Measurements from ENCODE around the gene DNAJC5. TPM values are rescaled to one million over a fixed set of nuclear protein-coding genes. Genes with fewer than 3 reads are reported as not detected.

DNAJC5 gene
- total RNA-seq, 1 experiment from 2014 or later: 124 TPM

DNA sequence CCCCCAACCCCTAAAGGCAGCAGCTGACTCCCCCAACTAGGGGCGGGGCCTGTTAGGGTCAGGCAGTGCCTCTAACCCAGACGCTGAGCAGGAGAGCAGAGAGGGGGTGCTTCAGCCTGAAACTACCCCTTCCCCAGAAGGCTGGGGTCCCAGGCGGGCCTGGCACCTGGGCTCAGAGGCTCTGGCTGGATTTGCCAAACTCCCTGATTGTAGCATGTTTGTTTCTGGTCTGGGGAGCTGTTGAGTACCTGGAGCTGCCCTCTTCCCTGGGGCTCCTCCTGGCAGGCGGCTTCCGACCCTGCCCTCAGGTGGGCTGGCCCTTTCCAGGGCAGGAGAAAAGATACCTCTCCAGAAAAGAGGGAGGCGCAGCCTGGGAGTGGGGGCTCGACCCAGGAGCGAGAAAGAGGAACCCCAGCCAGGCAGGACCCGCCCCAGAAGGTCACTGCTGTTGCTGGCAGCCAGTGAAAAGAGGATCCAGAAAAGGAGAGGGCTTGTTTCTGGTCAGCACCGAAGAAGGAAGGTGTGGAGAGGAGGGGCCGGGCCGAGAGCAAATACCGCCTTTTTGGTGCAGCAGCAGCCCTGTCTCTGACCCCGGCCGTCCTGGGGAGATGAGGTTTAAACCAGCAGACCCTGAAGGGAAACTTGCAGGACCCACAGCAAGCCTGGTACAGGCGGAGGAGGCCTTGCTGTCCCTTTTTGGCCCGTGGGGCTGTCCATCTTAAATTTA lies 34.4 kb upstream of the DNAJC5 start:
- BruUV-seq (replicated peaks): no TSS peak

DNA sequence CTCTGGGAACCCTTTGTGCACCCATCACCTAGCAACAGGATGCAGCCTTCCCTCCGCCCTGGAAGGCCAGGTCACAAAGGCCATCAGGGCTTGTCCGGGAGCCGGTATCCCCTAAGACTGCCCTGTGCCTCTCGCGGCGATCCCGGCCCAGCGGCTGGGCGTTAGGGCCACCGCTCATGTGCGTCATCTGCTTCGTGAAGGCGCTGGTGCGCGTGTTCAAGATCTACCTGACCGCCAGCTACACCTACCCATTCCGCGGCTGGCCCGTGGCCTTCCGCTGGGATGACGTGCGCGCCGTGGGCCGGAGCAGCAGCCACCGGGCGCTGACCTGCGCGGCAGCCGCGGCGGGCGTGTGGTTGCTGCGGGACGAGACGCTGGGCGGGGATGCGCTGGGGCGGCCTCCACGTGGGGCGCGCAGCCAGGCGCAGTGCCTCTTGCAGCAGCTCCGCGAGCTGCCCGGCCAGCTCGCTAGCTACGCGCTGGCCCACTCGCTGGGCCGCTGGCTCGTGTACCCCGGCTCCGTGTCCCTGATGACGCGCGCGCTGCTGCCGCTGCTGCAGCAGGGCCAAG lies 33.5 kb upstream of the DNAJC5 start, which contains the start of gene ABHD16B:
Gene ABHD16B, plus strand, starts transcription at position 134 of the 570 bp plus-strand sequence. Its CDS starts 43 bp downstream, at position 177.
- TF ChIP-seq, protein P1, sequence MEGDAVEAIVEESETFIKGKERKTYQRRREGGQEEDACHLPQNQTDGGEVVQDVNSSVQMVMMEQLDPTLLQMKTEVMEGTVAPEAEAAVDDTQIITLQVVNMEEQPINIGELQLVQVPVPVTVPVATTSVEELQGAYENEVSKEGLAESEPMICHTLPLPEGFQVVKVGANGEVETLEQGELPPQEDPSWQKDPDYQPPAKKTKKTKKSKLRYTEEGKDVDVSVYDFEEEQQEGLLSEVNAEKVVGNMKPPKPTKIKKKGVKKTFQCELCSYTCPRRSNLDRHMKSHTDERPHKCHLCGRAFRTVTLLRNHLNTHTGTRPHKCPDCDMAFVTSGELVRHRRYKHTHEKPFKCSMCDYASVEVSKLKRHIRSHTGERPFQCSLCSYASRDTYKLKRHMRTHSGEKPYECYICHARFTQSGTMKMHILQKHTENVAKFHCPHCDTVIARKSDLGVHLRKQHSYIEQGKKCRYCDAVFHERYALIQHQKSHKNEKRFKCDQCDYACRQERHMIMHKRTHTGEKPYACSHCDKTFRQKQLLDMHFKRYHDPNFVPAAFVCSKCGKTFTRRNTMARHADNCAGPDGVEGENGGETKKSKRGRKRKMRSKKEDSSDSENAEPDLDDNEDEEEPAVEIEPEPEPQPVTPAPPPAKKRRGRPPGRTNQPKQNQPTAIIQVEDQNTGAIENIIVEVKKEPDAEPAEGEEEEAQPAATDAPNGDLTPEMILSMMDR (IDR thresholded peaks at IDR 0.05; ENCODE audit: insufficient read depth in 1 of 2, low read depth in 1 of 2, low read length in 1 of 2, severe bottlenecking in 1 of 2, unreplicated experiment in 1 of 2): no peak

More for the DNA sequence above, 34.4 kb upstream of the DNAJC5 start:
- ChIA-PET POLR2A (no interaction called here), CTCF (no interaction called here)
- no peak overlapping the region for H3K4me3 ChIP-seq (ENCODE audit: low read depth, low read length)
- H3K9me3 Mint-ChIP-seq (ENCODE audit: unreplicated experiment): no peaks in the 10 kb centered on the region
- H3K9me3 ChIP-seq: no peaks in the 10 kb centered on the region
- H3K27me3 ChIP-seq (replicated peaks; ENCODE audit: control insufficient read depth, insufficient read depth, low read length): no peaks in the 10 kb centered on the region
- H3K27me3 Mint-ChIP-seq (ENCODE audit: insufficient read depth, unreplicated experiment): no peaks in the 10 kb centered on the region
- H3K4me3 Mint-ChIP-seq (ENCODE audit: unreplicated experiment): no peak overlapping the region
- DNase-seq: peak in 1 of 2 experiments; percentile 48
- H3K27ac Mint-ChIP-seq (ENCODE audit: unreplicated experiment): peak overlapping the region; percentile 14
- peaks cover 23% of the 10 kb centered on the region for H3K4me1 ChIP-seq
- peaks cover 79% of the 10 kb centered on the region for H3K36me3 Mint-ChIP-seq (ENCODE audit: insufficient read depth, unreplicated experiment)
- TF ChIP-seq, protein P1 (IDR thresholded peaks at IDR 0.05; ENCODE audit: insufficient read depth in 1 of 2, low read depth in 1 of 2, low read length in 1 of 2, severe bottlenecking in 1 of 2, unreplicated experiment in 1 of 2): no peak
- peaks cover 16% of the 10 kb centered on the region for H3K4me1 Mint-ChIP-seq (ENCODE audit: low read depth, unreplicated experiment)
- peaks cover 5% of the 10 kb centered on the region for H3K36me3 ChIP-seq (ENCODE audit: control insufficient read depth, insufficient read depth, low read length)
- intact Hi-C loops (cut with micrococcal nuclease; ENCODE audit: unreplicated experiment): loop anchor here (10.0 kb wide), 1 partner anchor 236 kb away; the partner anchor contains the start of gene GMEB2

DNA sequence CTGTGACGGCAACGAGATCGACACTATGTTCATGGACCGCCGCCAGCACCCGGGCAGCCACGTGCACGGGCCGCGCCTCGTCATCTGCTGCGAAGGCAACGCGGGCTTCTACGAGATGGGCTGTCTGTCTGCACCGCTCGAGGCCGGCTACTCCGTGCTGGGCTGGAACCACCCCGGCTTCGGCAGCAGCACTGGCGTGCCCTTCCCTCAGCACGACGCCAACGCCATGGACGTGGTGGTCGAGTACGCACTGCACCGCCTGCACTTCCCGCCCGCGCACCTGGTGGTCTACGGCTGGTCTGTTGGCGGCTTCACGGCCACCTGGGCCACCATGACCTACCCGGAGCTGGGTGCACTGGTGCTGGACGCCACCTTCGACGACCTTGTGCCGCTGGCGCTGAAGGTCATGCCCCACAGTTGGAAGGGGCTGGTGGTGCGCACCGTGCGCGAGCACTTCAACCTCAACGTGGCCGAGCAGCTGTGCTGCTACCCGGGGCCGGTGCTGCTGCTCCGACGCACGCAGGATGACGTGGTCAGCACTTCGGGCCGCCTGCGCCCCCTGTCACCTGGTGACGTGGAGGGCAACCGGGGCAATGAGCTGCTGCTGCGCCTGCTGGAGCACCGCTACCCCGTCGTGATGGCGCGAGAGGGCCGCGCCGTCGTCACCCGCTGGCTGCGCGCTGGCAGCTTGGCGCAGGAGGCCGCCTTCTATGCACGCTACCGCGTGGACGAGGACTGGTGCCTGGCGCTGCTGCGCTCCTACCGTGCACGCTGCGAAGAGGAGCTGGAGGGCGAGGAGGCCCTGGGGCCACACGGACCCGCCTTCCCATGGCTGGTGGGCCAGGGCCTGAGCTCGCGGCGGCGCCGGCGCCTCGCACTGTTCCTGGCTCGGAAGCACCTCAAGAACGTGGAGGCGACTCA lies 32.7 kb upstream of the DNAJC5 start:
- intact Hi-C loops (cut with micrococcal nuclease; ENCODE audit: unreplicated experiment): loop anchor here (10.0 kb wide), 1 partner anchor 237 kb away; the partner anchor contains the start of gene GMEB2
- Mint-ChIP-seq H3K4me1 (ENCODE audit: low read depth, unreplicated experiment) (peaks cover 16% of the 10 kb centered on the region), H3K27ac (ENCODE audit: unreplicated experiment) (no peak overlapping the region), H3K9me3 (ENCODE audit: unreplicated experiment) (no peaks in the 10 kb centered on the region), H3K27me3 (ENCODE audit: insufficient read depth, unreplicated experiment) (no peaks in the 10 kb centered on the region), H3K4me3 (ENCODE audit: unreplicated experiment) (no peak overlapping the region), H3K36me3 (ENCODE audit: insufficient read depth, unreplicated experiment) (peaks cover 78% of the 10 kb centered on the region)
- no peak overlapping the region for H3K4me3 ChIP-seq (ENCODE audit: low read depth, low read length)
- no peaks in the 10 kb centered on the region for H3K27me3 ChIP-seq (replicated peaks; ENCODE audit: control insufficient read depth, insufficient read depth, low read length)
- no TSS peak for BruUV-seq (replicated peaks)
- TF ChIP-seq, protein P1 (IDR thresholded peaks at IDR 0.05; ENCODE audit: insufficient read depth in 1 of 2, low read depth in 1 of 2, low read length in 1 of 2, severe bottlenecking in 1 of 2, unreplicated experiment in 1 of 2): no peak
- no peaks in the 10 kb centered on the region for H3K9me3 ChIP-seq
- peaks cover 28% of the 10 kb centered on the region for H3K4me1 ChIP-seq
- H3K36me3 ChIP-seq (ENCODE audit: control insufficient read depth, insufficient read depth, low read length): peaks cover 5% of the 10 kb centered on the region
- POLR2A ChIA-PET: no interaction called here
- DNase-seq: peak in 1 of 2 experiments; percentile 51
- CTCF ChIA-PET: interaction anchor here (0.6 kb wide), 1 partner anchor 228 kb away, joined by 3 read pairs; no protein-coding TSS in a partner anchor

More for the DNA sequence above, 33.5 kb upstream of the DNAJC5 start, which contains the start of gene ABHD16B:
- CTCF ChIA-PET: no interaction called here
- Histone ChIP-seq H3K27me3 (replicated peaks; ENCODE audit: control insufficient read depth, insufficient read depth, low read length) (no peaks in the 10 kb centered on the region), H3K4me3 (ENCODE audit: low read depth, low read length) (no peak within 1 kb of the TSS), H3K9me3 (no peaks in the 10 kb centered on the region), H3K36me3 (ENCODE audit: control insufficient read depth, insufficient read depth, low read length) (peaks cover 5% of the 10 kb centered on the region), H3K4me1 (peaks cover 28% of the 10 kb centered on the region)
- POLR2A ChIA-PET: no interaction called here
- no TSS peak for BruUV-seq (replicated peaks)
- no peak within 1 kb of the TSS for H3K4me3 Mint-ChIP-seq (ENCODE audit: unreplicated experiment)
- no peak for DNase-seq
- intact Hi-C loops (cut with micrococcal nuclease; ENCODE audit: unreplicated experiment): loop anchor here (10.0 kb wide), 1 partner anchor 237 kb away; the partner anchor contains the start of gene GMEB2
- H3K4me1 Mint-ChIP-seq (ENCODE audit: low read depth, unreplicated experiment): peaks cover 16% of the 10 kb centered on the region
- no peaks in the 10 kb centered on the region for H3K9me3 Mint-ChIP-seq (ENCODE audit: unreplicated experiment)
- H3K36me3 Mint-ChIP-seq (ENCODE audit: insufficient read depth, unreplicated experiment): peaks cover 79% of the 10 kb centered on the region
- H3K27me3 Mint-ChIP-seq (ENCODE audit: insufficient read depth, unreplicated experiment): no peaks in the 10 kb centered on the region
- H3K27ac Mint-ChIP-seq (ENCODE audit: unreplicated experiment): peak within 1 kb of the TSS; percentile 14
